HL-60 (cell line): Measurements from ENCODE around the gene DAP.

ENCODE experiments used
- DNase-seq, 2 experiments: peaks; one replicate each; pipeline ENCODE4 v3.0.0-alpha.2; 2010 to 2020; ENCODE audit warnings: low read depth in 1 of 2, low spot score in 1 of 2
- H3K27ac ChIP-seq: fragments of 250-450 bp; sonication (Bioruptor Pico); replicated peaks from 2 replicates; pipeline ENCODE4 v1.5.1; 2020; ENCODE audit warnings: mild to moderate bottlenecking, moderate library complexity
- H3K27me3 ChIP-seq: fragments of 250-450 bp; sonication (Bioruptor Pico); 2 replicates; pipeline ENCODE4 v1.5.1; 2021; ENCODE audit warnings: mild to moderate bottlenecking, moderate library complexity; ENCODE audit not compliant: insufficient read depth, poor library complexity, severe bottlenecking
- H3K4me3 ChIP-seq: replicated peaks from 2 replicates; pipeline ENCODE4 v1.5.1; 2011; ENCODE audit warnings: mild to moderate bottlenecking, control low read depth, low read length; ENCODE audit not compliant: insufficient read depth
- CTCF ChIP-seq: IDR thresholded peaks from one replicate; pipeline ENCODE4 v1.5.1; 2011; ENCODE audit warnings: low read length, control low read depth, inconsistent platforms; ENCODE audit not compliant: insufficient read depth
- GABPA ChIP-seq: IDR thresholded peaks from 2 replicates; pipeline ENCODE4 v1.6.1; 2012; ENCODE audit warnings: low read depth
- POLR2AphosphoS5 ChIP-seq: IDR thresholded peaks from 2 replicates; pipeline ENCODE4 v1.6.1; 2012; ENCODE audit warnings: low read depth
- REST ChIP-seq: IDR thresholded peaks from 2 replicates; pipeline ENCODE4 v1.6.1; 2012; ENCODE audit warnings: low read depth; ENCODE audit not compliant: insufficient replicate concordance
- SPI1 ChIP-seq: IDR thresholded peaks from 2 replicates; pipeline ENCODE4 v1.6.1; 2012; ENCODE audit warnings: low read depth, mild to moderate bottlenecking, borderline replicate concordance

The DAP gene

GRCh38 chr5:10637944-10638343 lies 123.1 kb downstream of the DAP start:
- H3K4me3 ChIP-seq: no peak overlapping the region
- no peaks in the 10 kb centered on the region for H3K27me3 ChIP-seq
- TF ChIP-seq SPI1: no peak
- no peak for TF ChIP-seq CTCF
- no peak for TF ChIP-seq REST
- no peak for TF ChIP-seq GABPA
- H3K27ac ChIP-seq: no peak overlapping the region
- DNase-seq: no peak

- Histone ChIP-seq H3K4me3 (no peak overlapping the region), H3K27me3 (no peaks in the 10 kb centered on the region), H3K27ac (no peak overlapping the region)
- TF ChIP-seq POLR2AphosphoS5 (no peak), GABPA (no peak), CTCF (no peak), SPI1 (no peak), REST (no peak)
- DNase-seq: no peak
These were observed 124.5 kb downstream of the DAP start for GRCh38 chr5:10636363-10637142.

DNA sequence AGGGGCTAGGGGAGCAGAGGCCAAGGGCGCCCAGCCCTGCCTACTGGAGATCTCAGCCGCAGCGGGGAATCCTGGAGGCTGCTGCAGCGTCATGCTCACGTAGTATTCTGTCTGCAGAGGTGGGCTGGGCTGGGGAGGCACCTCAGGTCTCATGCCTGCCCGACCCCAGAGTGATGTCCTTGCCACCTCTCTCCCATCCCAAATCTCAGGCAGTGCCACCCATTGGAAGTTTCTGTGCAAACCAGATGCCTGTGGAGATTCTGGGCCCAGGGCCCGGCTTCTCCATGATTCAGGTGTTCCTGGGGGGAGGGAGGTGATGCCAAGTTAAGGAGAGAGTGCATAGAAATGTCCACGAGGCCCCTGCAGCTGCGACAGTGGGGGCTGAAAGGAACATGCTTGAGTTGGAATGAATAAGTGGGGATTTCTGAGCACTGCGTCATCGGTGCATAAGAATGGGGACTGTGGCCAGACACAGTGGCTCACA lies 125.1 kb downstream of the DAP start:
- no peak for DNase-seq
- Histone ChIP-seq H3K27ac (no peak overlapping the region), H3K27me3 (no peaks in the 10 kb centered on the region), H3K4me3 (no peak overlapping the region)
- TF ChIP-seq GABPA (no peak), POLR2AphosphoS5 (no peak), REST (no peak), SPI1 (no peak), CTCF (no peak)
